HCT116 (cell line): ENCODE measurements around the gene ZFX. TPM values are rescaled to one million over a fixed set of nuclear protein-coding genes. Genes with fewer than 3 reads are reported as not detected.

ENCODE experiments used
- ATAC-seq: fragments of 200-7000 bp; cut with Tn5 transposase; 2 replicates; pipeline ENCODE4 v1.9.1; 2020; ENCODE audit warnings: mild to moderate bottlenecking, moderate library complexity
- BruUV-seq: library from RNA; stranded (reverse); fragments of 400-500 nt; replicated peaks from 2 replicates; lab custom pipeline; 2021; lab: Mats Ljungman, UMichigan
- CTCF ChIA-PET: fragments of 300-600 bp; sonication (Branson Sonifier 250); formaldehyde crosslinking; loops from one replicate; lab custom pipeline; 2021; ENCODE audit warnings: antibody characterized with exemption; lab: Charles Lee
- POLR2A ChIA-PET: fragments of 300-600, 350-600 bp; sonication (Branson Sonifier 250); formaldehyde crosslinking; loops from one replicate; lab custom pipeline; 2021; ENCODE audit warnings: antibody characterized with exemption; lab: Charles Lee
- RAD21 ChIA-PET, 2 experiments: fragments of 300-600 bp; sonication (Branson Sonifier 250); formaldehyde crosslinking; loops; one replicate each; lab custom pipeline; 2023; ENCODE audit warnings: low total read pairs in 2 of 2; ENCODE audit not compliant: uncharacterized antibody in 2 of 2, unreplicated experiment in 2 of 2, low non-redundant PET in 1 of 2; lab: Charles Lee
- DNase-seq: peaks from one replicate; pipeline ENCODE4 v3.0.0-alpha.2; 2010; ENCODE audit warnings: low read depth, low spot score
- H2AFZ ChIP-seq: fragments of 200-600 bp; shearing (Covaris generic), sonication (generic); 2 replicates; pipeline ENCODE4 v1.6.1; 2017; ENCODE audit warnings: low read depth, mixed run types, mixed read lengths, antibody characterized with exemption, low read length; ENCODE audit not compliant: poor library complexity, severe bottlenecking
- H3K27ac ChIP-seq: 2 replicates; pipeline ENCODE4 v1.5.1; 2012; ENCODE audit warnings: low read depth, low read length
- H3K27me3 ChIP-seq: fragments of 200-600 bp; sonication (generic); 2 replicates; pipeline ENCODE4 v1.6.1; 2016; ENCODE audit warnings: mixed run types, low read length, mixed read lengths; ENCODE audit not compliant: insufficient read depth
- H3K36me3 ChIP-seq, 2 experiments: fragments of 200-500 bp in 1 of 2; fragments of 200-600 bp in 1 of 2; sonication (Bioruptor generic) in 1 of 2; sonication (generic) in 1 of 2; 2 replicates each; pipeline versions ENCODE4 v1.5.1 to v1.6.1; 2014 to 2016; ENCODE audit warnings: low read length in 2 of 2, inconsistent platforms in 1 of 2, mixed read lengths in 1 of 2, mixed run types in 1 of 2; ENCODE audit not compliant: insufficient read depth in 2 of 2, control insufficient read depth in 1 of 2
- H3K4me1 ChIP-seq, 2 experiments: fragments of 200-600 bp in 1 of 2; sonication (generic) in 1 of 2; 2 replicates each; pipeline versions ENCODE4 v1.5.1 to v1.6.1; 2012 to 2017; ENCODE audit warnings: low read length in 2 of 2, inconsistent platforms in 1 of 2, mild to moderate bottlenecking in 1 of 2, mixed read lengths in 1 of 2, mixed run types in 1 of 2, moderate library complexity in 1 of 2; ENCODE audit not compliant: insufficient read depth in 2 of 2, control insufficient read depth in 1 of 2
- H3K4me2 ChIP-seq: fragments of 200-600 bp; sonication (generic); 2 replicates; pipeline ENCODE4 v1.6.1; 2017; ENCODE audit warnings: mixed run types, low read length, mixed read lengths
- H3K4me3 ChIP-seq, 2 experiments: fragments of 200-600 bp in 1 of 2; sonication (generic) in 1 of 2; replicated peaks in 1 of 2; 2 replicates each; pipeline ENCODE4 v1.5.1; 2011 to 2016; ENCODE audit warnings: low read length in 2 of 2, control low read depth in 1 of 2, low read depth in 1 of 2, mild to moderate bottlenecking in 1 of 2, mixed read lengths in 1 of 2, mixed run types in 1 of 2
- H3K79me2 ChIP-seq: fragments of 200-600 bp; sonication (generic); 2 replicates; pipeline ENCODE4 v1.6.1; 2017; ENCODE audit warnings: mild to moderate bottlenecking, mixed run types, low read length, moderate library complexity, mixed read lengths; ENCODE audit not compliant: insufficient read depth
- H3K9ac ChIP-seq: fragments of 200-600 bp; sonication (generic); 2 replicates; pipeline ENCODE4 v1.6.1; 2016; ENCODE audit warnings: low read length, mixed read lengths
- H3K9me2 ChIP-seq: fragments of 200-600 bp; sonication (generic), shearing (Covaris generic); 2 replicates; pipeline ENCODE4 v1.6.1; 2017; ENCODE audit warnings: mixed run types, mild to moderate bottlenecking, moderate library complexity; ENCODE audit not compliant: insufficient read depth
- H3K9me3 ChIP-seq, 2 experiments: fragments of 200-500 bp in 1 of 2; fragments of 200-600 bp in 1 of 2; sonication (Bioruptor generic) in 1 of 2; sonication (generic) in 1 of 2; 2 replicates each; pipeline ENCODE4 v1.6.1; 2014 to 2017; ENCODE audit warnings: low read length in 2 of 2, mixed read lengths in 2 of 2, inconsistent platforms in 1 of 2, low read depth in 1 of 2, mild to moderate bottlenecking in 1 of 2, mixed run types in 1 of 2, moderate library complexity in 1 of 2; ENCODE audit not compliant: control insufficient read depth in 1 of 2, insufficient read depth in 1 of 2
- H4K20me1 ChIP-seq: fragments of 200-600 bp; sonication (generic), shearing (Covaris generic); 2 replicates; pipeline ENCODE4 v1.6.1; 2017; ENCODE audit warnings: mixed run types, mild to moderate bottlenecking, moderate library complexity; ENCODE audit not compliant: insufficient read depth
- ATF3 ChIP-seq: IDR thresholded peaks from 2 replicates; pipeline ENCODE4 v1.6.1; 2012
- CTCF ChIP-seq, 3 experiments: fragments of 200-600 bp in 1 of 3; sonication (generic) in 1 of 3; IDR thresholded peaks in 2 of 3; conservative IDR thresholded peaks in 1 of 3; 2 replicates each; pipeline ENCODE4 v1.5.1; 2012 to 2017; ENCODE audit warnings: low read depth in 2 of 3, low read length in 2 of 3, antibody characterized with exemption in 1 of 3, borderline replicate concordance in 1 of 3, control low read depth in 1 of 3, mild to moderate bottlenecking in 1 of 3, mixed read lengths in 1 of 3, mixed run types in 1 of 3, moderate library complexity in 1 of 3; ENCODE audit not compliant: insufficient read depth in 1 of 3
- EZH2 ChIP-seq: fragments of 200-600 bp; sonication (generic); IDR thresholded peaks from 2 replicates; pipeline ENCODE4 v1.6.1; 2017; ENCODE audit warnings: antibody characterized with exemption, mixed run types
- REST ChIP-seq: IDR thresholded peaks from 2 replicates; pipeline ENCODE4 v1.6.1; 2012; ENCODE audit warnings: low read depth
- ZBTB33 ChIP-seq: IDR thresholded peaks from 2 replicates; pipeline ENCODE4 v1.6.1; 2011; ENCODE audit warnings: mild to moderate bottlenecking, low read length, moderate library complexity; ENCODE audit not compliant: insufficient replicate concordance; ENCODE audit errors: extremely low read depth
- intact Hi-C: fragments of 100-400 bp; cut with micrococcal nuclease; formaldehyde crosslinking; loops from 2 replicates; pipeline ENCODE4 v1.10.0; 2022
- total RNA-seq: library from RNA; stranded (reverse); gene quantifications from one replicate; pipeline ENCODE4 v1.2.1, GENCODE V29; 2021; ENCODE audit not compliant: unreplicated experiment

ZFX gene
- total RNA-seq, 1 experiment from 2014 or later: 28.1 TPM

- no peak for TF ChIP-seq REST
These were observed 72.3 kb downstream of the ZFX start (continued) for GRCh38 chrX:24221872-24222271.

GRCh38 chrX:24225265-24225664, 75.7 kb downstream of the ZFX start:
- Histone ChIP-seq H3K9ac (no peak overlapping the region), H3K79me2 (no peaks in the 10 kb centered on the region), H3K36me3 (no peaks in the 10 kb centered on the region), H4K20me1 (no peaks in the 10 kb centered on the region), H3K4me3 (no peak overlapping the region), H2AFZ (no peak overlapping the region), H3K4me1 (no peaks in the 10 kb centered on the region), H3K4me2 (no peak overlapping the region), H3K27ac (no peak overlapping the region), H3K27me3 (no peaks in the 10 kb centered on the region), H3K9me2 (no peaks in the 10 kb centered on the region), H3K9me3 (no peaks in the 10 kb centered on the region)
- BruUV-seq: no TSS peak
- ChIA-PET RAD21 (no interaction called here), POLR2A (no interaction called here), CTCF (no interaction called here)
- intact Hi-C loops: no loop called here
- TF ChIP-seq EZH2 (no peak), CTCF (IDR thresholded peaks at IDR 0.05 in 2 of 3, conservative IDR thresholded peaks at IDR 0.05 in 1 of 3; ENCODE audit: borderline replicate concordance in 1 of 3, insufficient read depth in 1 of 3, low read depth in 2 of 3, low read length in 2 of 3) (no peak), ZBTB33 (no peak), REST (no peak), ATF3 (no peak)
- no peak for ATAC-seq
- no peak for DNase-seq
